Panc1 (cell line): Measurements from ENCODE around the gene POU6F1.
"Not testable (repeated sequence)": the region's sequence is repeated elsewhere in the genome, so short reads cannot be mapped to it uniquely, and the experiment has no call there.

Experiments
- CTCF ChIP-seq: fragments of 450-650 bp; IDR thresholded peaks from 2 replicates; pipeline ENCODE4 v1.5.1; 2017; ENCODE audit warnings: mild to moderate bottlenecking
- POLR2AphosphoS5 ChIP-seq: IDR thresholded peaks from 2 replicates; pipeline ENCODE4 v1.6.1; 2012; ENCODE audit warnings: mild to moderate bottlenecking, low read depth, low read length, moderate library complexity
- REST ChIP-seq, 2 experiments: IDR thresholded peaks; 2 replicates each; pipeline ENCODE4 v1.6.1; 2011 to 2012; ENCODE audit warnings: low read depth in 2 of 2, control low read depth in 1 of 2, low read length in 1 of 2, mild to moderate bottlenecking in 1 of 2, moderate library complexity in 1 of 2; ENCODE audit not compliant: insufficient read depth in 1 of 2
- SIN3A ChIP-seq: IDR thresholded peaks from 2 replicates; pipeline ENCODE4 v1.6.1; 2012; ENCODE audit warnings: low read depth, mild to moderate bottlenecking, low read length, moderate library complexity, borderline replicate concordance; ENCODE audit not compliant: insufficient read depth
- TCF7L2 ChIP-seq: IDR thresholded peaks from 2 replicates; pipeline ENCODE4 v1.6.1; 2011; ENCODE audit warnings: mild to moderate bottlenecking, low read depth, low read length, inconsistent platforms

GRCh38 chr12:51227112-51227511, 9.2 kb upstream of the POU6F1 start:
- TF ChIP-seq CTCF; TCF7L2; SIN3A; POLR2AphosphoS5; REST (IDR thresholded peaks at IDR 0.05; ENCODE audit: insufficient read depth in 1 of 2, low read depth in 2 of 2, low read length in 1 of 2): not testable (repeated sequence)
